ENCODE measurements around the gene NOS1. TPM values are rescaled to one million over a fixed set of nuclear protein-coding genes. Genes with fewer than 3 reads are reported as not detected.

NOS1 gene
- total RNA-seq, 2 donors from 2014 or later: 2.6 to 8.3 TPM

DNA sequence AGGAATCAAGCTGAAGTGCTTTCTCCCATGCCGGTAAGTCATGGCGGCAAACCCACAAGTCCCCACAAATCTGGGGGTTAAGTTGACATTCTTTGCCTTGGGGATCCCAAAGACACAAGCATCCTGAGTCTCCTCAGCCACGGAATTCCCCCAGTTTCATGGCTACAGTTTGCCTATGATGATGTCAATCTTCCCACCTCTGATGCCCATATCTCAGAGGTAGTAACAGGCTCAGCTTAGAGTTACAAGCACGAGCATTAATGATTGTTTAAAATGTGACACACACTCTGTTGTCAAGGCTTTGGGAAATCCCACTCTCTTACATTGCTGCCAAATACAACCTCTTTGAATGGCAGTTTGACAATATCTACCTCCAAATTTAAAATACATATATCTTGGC lies 22.3 kb downstream of the NOS1 start:
- WGBS: 46% methylated on average over 4 of the region's 4 CpGs
- Histone ChIP-seq H3K4me3 (no peak overlapping the region), H3K27me3 (replicated peaks; ENCODE audit: insufficient read depth) (no peaks in the 10 kb centered on the region), H3K9me3 (no peaks in the 10 kb centered on the region), H3K4me1 (replicated peaks) (no peaks in the 10 kb centered on the region), H3K36me3 (no peaks in the 10 kb centered on the region), H3K27ac (no peak overlapping the region)
- intact Hi-C loops (cut with DNase I): no loop called here
- no peak for DNase-seq (ENCODE audit: low spot score)
- no peak for TF ChIP-seq POLR2A (IDR thresholded peaks at IDR 0.05)
- TF ChIP-seq POLR2AphosphoS5 (IDR thresholded peaks at IDR 0.05): no peak
- no peak for TF ChIP-seq CTCF (IDR thresholded peaks at IDR 0.05)

DNA sequence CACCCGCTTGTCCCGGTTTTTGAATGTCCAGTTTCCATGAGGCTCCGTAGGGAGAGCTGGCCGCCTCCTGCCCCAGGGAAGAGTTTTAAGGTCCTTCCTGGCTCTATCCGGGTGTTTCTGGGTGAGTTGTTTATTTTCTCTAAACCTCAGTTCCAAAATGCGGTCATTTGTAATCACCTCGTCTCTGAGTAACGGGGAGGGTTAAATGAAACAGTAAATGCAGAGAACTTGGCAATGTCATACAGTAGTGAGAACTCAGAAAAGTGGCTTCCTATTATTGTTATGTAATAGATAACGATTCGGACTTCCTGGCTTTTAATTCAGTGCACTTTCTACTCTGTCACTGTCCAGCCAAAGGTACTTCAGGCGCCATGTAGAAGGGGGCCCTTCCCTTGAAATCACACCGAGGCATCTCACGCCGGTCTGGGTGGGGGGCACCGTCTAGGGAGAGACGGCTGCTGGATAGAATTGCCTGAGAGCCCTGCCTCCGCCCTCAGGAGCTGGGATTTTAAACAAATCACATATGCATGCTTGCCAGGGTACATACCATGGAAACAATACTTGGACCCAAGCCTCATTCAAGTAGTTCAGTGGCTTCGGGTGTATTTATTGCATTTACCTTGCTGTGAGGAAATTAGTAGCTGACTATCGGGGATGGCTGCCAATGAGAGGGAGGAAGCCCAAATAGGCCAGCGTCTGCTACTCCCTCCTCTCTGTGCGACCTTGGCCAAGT lies 26.4 kb downstream of the NOS1 start:
- Histone ChIP-seq H3K27me3 (replicated peaks; ENCODE audit: insufficient read depth) (no peaks in the 10 kb centered on the region), H3K4me3 (no peak overlapping the region), H3K9me3 (no peaks in the 10 kb centered on the region), H3K36me3 (no peaks in the 10 kb centered on the region), H3K27ac (peak overlapping the region in 1 of 2 donors; percentile 42), H3K4me1 (replicated peaks) (no peaks in the 10 kb centered on the region)
- peak; percentile 77 for DNase-seq (ENCODE audit: low spot score)
- intact Hi-C loops (cut with DNase I): no loop called here
- TF ChIP-seq CTCF (IDR thresholded peaks at IDR 0.05): no peak
- peak; percentile 86 for TF ChIP-seq POLR2AphosphoS5 (IDR thresholded peaks at IDR 0.05)
- 8% methylated on average over 21 of the region's 21 CpGs for WGBS

DNA sequence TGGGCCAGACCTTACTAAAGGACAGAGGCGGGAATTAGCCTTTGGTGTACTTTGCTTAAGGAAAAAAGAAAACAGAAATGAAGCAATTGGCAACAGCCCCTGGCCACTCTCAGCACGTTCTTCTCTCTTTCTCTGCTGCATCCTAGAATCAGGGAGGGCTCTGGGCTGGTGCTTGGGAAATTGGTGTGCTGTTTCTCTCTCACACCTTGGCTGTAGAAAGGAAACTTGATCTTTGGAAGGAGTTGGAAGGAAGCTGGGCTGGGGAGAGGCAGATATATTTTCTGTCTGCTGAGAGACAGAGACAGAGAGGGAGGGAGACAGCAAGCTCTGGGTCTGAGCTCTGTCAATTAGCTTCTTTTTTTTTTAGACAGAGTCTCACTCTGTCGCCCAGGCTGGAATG lies 27.4 kb downstream of the NOS1 start:
- TF ChIP-seq POLR2A (IDR thresholded peaks at IDR 0.05) (no peak), POLR2AphosphoS5 (IDR thresholded peaks at IDR 0.05) (peak; percentile 19), CTCF (IDR thresholded peaks at IDR 0.05) (no peak)
- Histone ChIP-seq H3K4me1 (replicated peaks) (no peaks in the 10 kb centered on the region), H3K4me3 (no peak overlapping the region), H3K27me3 (replicated peaks; ENCODE audit: insufficient read depth) (peaks cover 4% of the 10 kb centered on the region), H3K27ac (no peak overlapping the region), H3K9me3 (no peaks in the 10 kb centered on the region), H3K36me3 (no peaks in the 10 kb centered on the region)
- DNase-seq (ENCODE audit: low spot score): peak; percentile 27
- 8% methylated on average over 3 of the region's 3 CpGs for WGBS
- intact Hi-C loops (cut with DNase I): no loop called here

DNA sequence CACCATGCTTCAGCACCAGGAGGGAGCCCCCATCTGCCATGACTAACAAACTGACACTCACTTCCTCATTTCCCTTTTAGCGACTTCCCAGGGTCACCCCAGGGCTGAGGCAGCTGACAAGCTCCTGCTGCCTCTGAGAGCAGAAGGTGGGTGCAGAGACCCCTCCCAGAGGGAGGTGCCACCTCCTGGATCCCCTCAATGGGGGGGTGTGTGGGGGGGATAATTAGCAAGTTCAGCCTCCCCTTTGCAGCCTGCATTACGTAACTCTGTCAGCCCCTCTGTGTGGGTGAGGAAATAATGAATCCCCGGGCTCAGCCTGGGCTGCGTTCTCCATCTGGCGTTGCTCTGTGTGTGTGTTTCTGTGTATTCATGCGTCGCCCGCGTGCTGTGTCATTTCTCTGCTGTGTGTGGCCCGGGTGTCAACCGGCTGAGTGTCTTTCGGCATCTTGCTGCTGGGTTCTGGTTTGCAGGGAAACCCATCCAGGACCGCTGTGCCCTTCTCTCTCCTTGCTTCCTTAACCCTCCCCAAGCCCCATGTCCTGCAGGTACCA lies 28.0 kb downstream of the NOS1 start:
- H3K27me3 ChIP-seq (replicated peaks; ENCODE audit: insufficient read depth): peaks cover 4% of the 10 kb centered on the region
- 30% methylated on average over 13 of the region's 13 CpGs for WGBS
- no peak for TF ChIP-seq POLR2A (IDR thresholded peaks at IDR 0.05)
- no peak for TF ChIP-seq CTCF (IDR thresholded peaks at IDR 0.05)
- TF ChIP-seq POLR2AphosphoS5 (IDR thresholded peaks at IDR 0.05): no peak
- no peak overlapping the region for H3K4me3 ChIP-seq
- no peaks in the 10 kb centered on the region for H3K9me3 ChIP-seq
- no peaks in the 10 kb centered on the region for H3K36me3 ChIP-seq
- no peaks in the 10 kb centered on the region for H3K4me1 ChIP-seq (replicated peaks)
- intact Hi-C loops (cut with DNase I): no loop called here
- no peak for DNase-seq (ENCODE audit: low spot score)
- no peak overlapping the region for H3K27ac ChIP-seq

DNA sequence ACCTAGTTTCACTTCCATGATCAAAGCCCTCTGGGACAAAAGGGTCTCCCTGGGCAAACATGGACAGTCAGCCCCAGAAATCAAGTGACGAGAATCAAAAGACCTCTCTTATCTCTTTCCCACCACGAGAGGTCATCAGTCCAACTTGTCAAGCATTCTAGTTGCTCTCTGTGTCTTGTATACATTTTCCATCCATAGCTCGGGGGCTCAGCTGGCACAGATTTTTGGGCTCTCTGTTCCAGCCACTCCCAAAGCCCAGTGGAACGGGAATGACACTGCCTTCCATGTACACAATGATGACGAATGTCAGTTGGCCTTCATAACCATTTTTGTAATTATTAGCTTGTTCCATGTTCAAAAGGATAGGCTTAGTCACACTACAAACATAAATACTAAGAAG lies 29.7 kb downstream of the NOS1 start:
- peaks cover 7% of the 10 kb centered on the region for H3K27me3 ChIP-seq (replicated peaks; ENCODE audit: insufficient read depth)
- no peaks in the 10 kb centered on the region for H3K4me1 ChIP-seq (replicated peaks)
- intact Hi-C loops (cut with DNase I): no loop called here
- no peak overlapping the region for H3K4me3 ChIP-seq
- DNase-seq (ENCODE audit: low spot score): no peak
- no peak overlapping the region for H3K27ac ChIP-seq
- H3K9me3 ChIP-seq: no peaks in the 10 kb centered on the region
- 72% methylated on average over 5 of the region's 5 CpGs for whole genome bisulfite sequencing
- TF ChIP-seq POLR2A (IDR thresholded peaks at IDR 0.05): no peak
- no peak for TF ChIP-seq POLR2AphosphoS5 (IDR thresholded peaks at IDR 0.05)
- no peak for TF ChIP-seq CTCF (IDR thresholded peaks at IDR 0.05)
- H3K36me3 ChIP-seq: no peaks in the 10 kb centered on the region
